ENCODE results near the gene SRP72. TPM values are rescaled to one million over a fixed set of nuclear protein-coding genes. Genes with fewer than 3 reads are reported as not detected.

Gene SRP72
- total RNA-seq, 1 experiment from 2014 or later = 108 TPM

- DNase-seq (ENCODE audit: extremely low read depth, low read depth) = no peak
Measured at GRCh38 chr4:56465599-56466295, 1.7 kb upstream of the SRP72 start.

GRCh38 chr4:56466296-56466761 is 1.1 kb upstream of the SRP72 start:
- DNase-seq (ENCODE audit: extremely low read depth, low read depth) = peak; percentile 79

GRCh38 chr4:56466910-56467283 is 520 bp upstream of the SRP72 start:
- no peak for DNase-seq (ENCODE audit: extremely low read depth, low read depth)

GRCh38 chr4:56468097-56468422 is 643 bp downstream of the SRP72 start:
- no peak for DNase-seq (ENCODE audit: extremely low read depth, low read depth)

GRCh38 chr4:56469489-56470210 is 2.2 kb downstream of the SRP72 start:
- no peak for DNase-seq (ENCODE audit: extremely low read depth, low read depth)

GRCh38 chr4:56475917-56476316 is 8.5 kb downstream of the SRP72 start:
- no peak for DNase-seq (ENCODE audit: extremely low read depth, low read depth)

GRCh38 chr4:56477192-56477702 is 9.8 kb downstream of the SRP72 start:
- no peak for DNase-seq (ENCODE audit: extremely low read depth, low read depth)

GRCh38 chr4:56480691-56481090 is 13.3 kb downstream of the SRP72 start:
- no peak for DNase-seq (ENCODE audit: extremely low read depth, low read depth)

- no peak for DNase-seq (ENCODE audit: extremely low read depth, low read depth)
Measured at GRCh38 chr4:56496241-56496640, 28.8 kb downstream of the SRP72 start.

- no peak for DNase-seq (ENCODE audit: extremely low read depth, low read depth)
Measured at GRCh38 chr4:56505269-56506130, 38.1 kb downstream of the SRP72 start, which contains the start of gene ARL9. TSS of gene ARL9 (plus strand) at chr4:56505791. CDS start at chr4:56505863, 72 bp downstream.

GRCh38 chr4:56511098-56511497 is 43.7 kb downstream of the SRP72 start:
- DNase-seq (ENCODE audit: extremely low read depth, low read depth) = no peak

- DNase-seq (ENCODE audit: extremely low read depth, low read depth) = no peak
Measured at GRCh38 chr4:56512166-56512565, 44.7 kb downstream of the SRP72 start.

GRCh38 chr4:56513517-56513916 is 46.1 kb downstream of the SRP72 start:
- no peak for DNase-seq (ENCODE audit: extremely low read depth, low read depth)

- DNase-seq (ENCODE audit: extremely low read depth, low read depth) = peak; percentile 70
Measured at GRCh38 chr4:56530269-56531148, 63.1 kb downstream of the SRP72 start.

GRCh38 chr4:56531149-56531770 is 63.8 kb downstream of the SRP72 start:
- no peak for DNase-seq (ENCODE audit: extremely low read depth, low read depth)

- no peak for DNase-seq (ENCODE audit: extremely low read depth, low read depth)
Measured at GRCh38 chr4:56531823-56532222, 64.4 kb downstream of the SRP72 start.

- DNase-seq (ENCODE audit: extremely low read depth, low read depth) = no peak
Measured at GRCh38 chr4:56532239-56532638, 64.8 kb downstream of the SRP72 start.

GRCh38 chr4:56535915-56536314 is 68.5 kb downstream of the SRP72 start:
- no peak for DNase-seq (ENCODE audit: extremely low read depth, low read depth)

GRCh38 chr4:56537147-56537546 is 69.7 kb downstream of the SRP72 start:
- no peak for DNase-seq (ENCODE audit: extremely low read depth, low read depth)

GRCh38 chr4:56540826-56541225 is 73.4 kb downstream of the SRP72 start:
- DNase-seq (ENCODE audit: extremely low read depth, low read depth) = no peak
